Activated CD4-positive, alpha-beta T cell treated with anti-CD3 and anti-CD28 coated beads for 48 hours (primary cell): ENCODE data around the gene BATF2.
A peak's percentile ranks its signal among the peaks of the same experiment; 100 is the strongest.
"Not testable (repeated sequence)": the region's sequence is repeated elsewhere in the genome, so short reads cannot be mapped to it uniquely, and the experiment has no call there.

ENCODE experiments used
- DNase-seq: peaks from one replicate; pipeline ENCODE4 v3.0.0-alpha.2; 2020

BATF2 gene

DNA sequence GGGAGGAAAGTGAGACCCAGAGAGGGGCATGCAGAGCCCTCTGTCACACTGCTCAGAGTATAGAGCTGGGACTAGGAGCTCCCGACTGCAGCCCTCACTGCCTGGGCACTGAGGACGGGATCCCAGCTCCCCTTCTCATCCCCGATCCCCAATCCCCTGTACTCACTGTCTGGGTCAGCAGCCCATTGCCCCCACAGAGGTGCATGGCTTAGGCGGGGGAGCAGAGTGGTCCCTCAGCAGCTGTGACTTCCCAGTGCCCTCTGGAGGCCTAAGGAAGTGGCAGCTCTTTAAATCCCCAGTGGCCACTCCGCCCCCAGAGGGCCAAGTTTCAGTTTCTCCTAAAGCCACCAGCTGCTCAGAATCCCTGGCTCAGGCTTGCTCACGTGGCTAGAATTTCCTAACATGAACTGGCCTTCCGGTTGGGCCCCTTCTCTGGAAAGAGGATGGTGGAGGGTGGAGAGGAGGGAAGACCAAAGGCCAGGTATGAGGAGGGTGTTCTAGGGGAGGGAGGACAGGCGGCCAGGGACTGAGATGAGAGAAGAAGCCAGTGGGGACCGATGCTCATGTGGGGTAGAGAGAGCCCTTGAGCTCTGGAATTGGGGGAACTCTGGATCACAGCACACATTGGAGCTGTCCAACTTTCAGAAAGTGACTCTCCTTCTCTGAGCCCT is at the start of gene BATF2:
TSS of gene BATF2 (minus strand) at position 262 of the 671 bp plus-strand sequence. CDS start at position 205, 57 bp downstream.
- DNase-seq = no peak

DNA sequence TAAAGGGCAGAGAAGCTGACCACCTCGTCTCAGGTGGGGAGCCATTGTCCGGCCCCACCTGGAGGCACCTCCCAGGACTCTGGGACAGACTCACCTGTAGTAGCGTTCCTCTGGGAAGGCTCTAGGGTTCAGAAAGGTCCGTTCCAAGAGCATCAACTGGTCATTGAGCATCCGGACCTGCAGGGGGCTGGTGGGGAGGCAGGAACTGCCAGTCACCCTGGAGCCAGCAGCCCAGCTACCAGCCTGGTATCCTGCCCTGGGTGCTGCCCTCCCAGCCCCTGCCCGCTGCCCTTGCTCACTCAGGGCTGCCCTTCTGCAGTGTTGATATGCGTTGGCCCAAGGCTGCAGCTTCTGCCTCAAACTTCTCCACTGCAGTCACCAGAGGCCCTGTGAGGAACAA is 49.0 kb upstream of the BATF2 start:
- DNase-seq = no peak

DNA sequence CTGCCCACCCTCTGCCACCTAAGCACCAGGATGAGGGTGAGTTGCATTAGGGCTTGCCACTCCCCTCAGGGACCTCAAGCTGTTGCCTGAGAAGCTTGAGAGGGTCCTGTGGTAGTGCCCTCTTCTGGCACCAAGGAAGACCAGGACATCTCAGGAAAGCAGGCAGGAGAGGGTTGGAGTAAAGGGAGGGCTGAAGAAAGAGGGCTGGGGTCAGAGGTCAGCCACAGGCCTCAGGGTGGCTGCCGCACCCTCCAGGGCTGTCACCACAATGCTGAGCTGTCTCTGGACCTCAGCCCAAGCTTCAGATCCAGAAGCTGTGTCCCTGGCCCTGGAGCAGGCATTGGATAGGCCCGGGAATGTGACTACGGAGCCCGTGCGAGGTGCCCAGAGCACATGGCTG is 48.3 kb upstream of the BATF2 start:
- DNase-seq = no peak

DNA sequence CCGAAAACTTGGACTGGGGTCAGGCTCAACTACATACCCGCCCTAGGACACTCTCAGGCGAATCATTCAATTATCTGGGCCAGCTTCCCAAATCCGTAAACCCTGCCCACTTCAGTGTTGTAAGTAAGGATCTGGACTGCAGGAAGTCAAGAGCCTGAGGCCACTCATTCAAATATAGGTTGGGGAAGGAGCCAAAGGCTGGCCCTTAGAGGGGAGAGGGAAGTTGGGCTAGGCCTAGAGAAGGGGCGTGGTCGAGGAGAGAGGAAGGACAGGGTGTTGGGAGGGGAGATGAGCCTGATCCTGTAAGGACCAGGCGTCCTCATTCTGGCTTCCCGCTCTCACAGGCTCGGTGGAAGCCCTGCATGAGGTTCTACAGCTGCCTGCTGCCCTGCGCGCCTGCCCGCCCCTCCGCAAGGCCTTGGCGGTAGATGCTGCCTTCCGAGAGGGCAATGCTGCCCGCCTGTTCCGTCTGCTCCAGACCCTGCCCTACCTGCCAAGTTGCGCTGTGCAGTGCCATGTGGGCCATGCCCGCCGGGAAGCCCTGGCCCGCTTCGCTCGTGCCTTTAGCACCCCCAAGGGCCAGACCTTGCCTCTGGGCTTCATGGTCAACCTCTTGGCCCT is 47.2 kb upstream of the BATF2 start:
- no peak for DNase-seq

DNA sequence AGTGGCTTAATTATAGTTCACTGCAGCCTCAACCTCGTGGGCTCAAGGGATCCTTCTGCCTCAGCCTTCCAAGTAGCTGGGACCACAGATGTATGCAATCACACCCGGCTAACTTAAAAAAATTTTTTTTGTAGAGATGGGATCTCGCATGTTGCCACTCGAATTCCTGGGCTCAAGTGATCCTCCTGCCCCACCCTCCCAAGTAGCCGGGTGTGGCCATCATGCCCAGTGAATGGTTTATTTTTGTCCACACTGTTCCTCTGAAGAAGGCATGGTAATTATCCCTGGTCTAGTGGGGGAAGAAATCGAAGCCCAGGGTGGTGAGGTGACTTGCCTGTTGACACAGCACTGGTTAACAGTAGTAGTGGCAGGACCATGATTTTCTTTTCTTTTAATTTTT is 46.1 kb upstream of the BATF2 start:
- DNase-seq = no peak

- DNase-seq = peak; percentile 93
These were observed 44.3 kb upstream of the BATF2 start, which contains the start of gene SAC3D1 for GRCh38 chr11:65040847-65041622. SAC3D1 (plus strand) TSS chr11:65041210; CDS start chr11:65041293, 83 bp downstream.

DNA sequence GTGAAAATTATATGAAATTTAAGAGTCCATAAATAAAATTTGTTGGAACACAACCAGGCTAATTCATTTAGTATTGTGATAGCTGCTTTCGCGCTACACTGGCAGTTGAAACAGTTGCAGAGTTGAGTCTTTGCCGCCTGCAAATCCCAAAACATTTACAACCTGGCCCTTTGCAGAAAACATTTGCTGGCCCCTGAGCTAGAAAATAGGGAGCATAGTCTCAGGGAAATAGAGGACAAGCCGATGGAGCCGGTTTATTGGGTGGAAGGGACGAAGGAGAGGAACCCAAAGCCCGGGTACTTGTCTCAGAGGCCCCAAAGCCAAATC is 43.7 kb upstream of the BATF2 start:
- DNase-seq = no peak

- DNase-seq = no peak
These were observed 40.2 kb upstream of the BATF2 start for GRCh38 chr11:65036931-65037330.

GRCh38 chr11:65035579-65035978 is 38.8 kb upstream of the BATF2 start:
- no peak for DNase-seq

GRCh38 chr11:65034423-65034822 is 37.7 kb upstream of the BATF2 start:
- DNase-seq = no peak

DNA sequence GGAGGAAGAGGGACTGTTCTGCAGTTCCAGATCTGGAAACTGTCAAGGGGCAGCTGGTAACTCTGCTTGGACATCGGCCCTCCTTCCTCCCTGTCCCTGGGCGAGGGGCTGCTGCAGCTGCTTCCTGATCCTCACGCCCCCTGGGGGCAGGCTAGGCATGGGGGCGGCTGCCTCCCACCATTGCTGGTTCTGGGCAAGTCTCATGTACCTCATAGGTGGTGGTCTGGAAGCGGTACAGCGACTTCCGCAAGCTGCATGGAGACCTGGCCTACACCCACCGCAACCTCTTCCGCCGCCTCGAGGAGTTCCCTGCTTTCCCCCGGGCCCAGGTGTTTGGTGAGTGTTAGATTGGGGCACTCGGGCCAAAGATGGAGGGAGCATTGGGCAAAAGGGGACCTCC is 35.4 kb upstream of the BATF2 start:
- DNase-seq = no peak

- peak; percentile 94 for DNase-seq
These were observed 30.7 kb upstream of the BATF2 start, which contains the start of gene SNX15 for GRCh38 chr11:65027213-65028067. SNX15 (plus strand) TSS chr11:65027439; CDS start chr11:65027538, 99 bp downstream.

GRCh38 chr11:65026810-65027209 is 30.0 kb upstream of the BATF2 start:
- no peak for DNase-seq

DNA sequence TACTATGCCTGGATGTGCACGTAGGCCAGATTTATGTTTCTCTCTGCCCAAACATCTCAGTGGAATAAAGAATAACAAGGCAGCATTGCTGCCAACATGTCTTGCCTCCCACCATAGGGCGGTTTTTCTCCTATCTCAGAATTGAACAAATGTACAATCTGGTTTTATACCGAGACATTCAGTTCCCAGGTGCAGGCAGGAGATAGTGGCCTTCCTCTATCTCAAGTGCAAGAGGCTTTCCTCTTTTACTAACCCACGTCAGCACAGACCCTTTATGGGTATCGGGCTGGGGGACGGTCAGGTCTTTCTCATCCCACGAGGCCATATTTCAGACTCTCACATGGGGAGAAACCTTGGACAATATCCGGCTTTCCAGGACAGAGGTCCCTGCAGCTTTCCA is 26.7 kb upstream of the BATF2 start:
- not testable (repeated sequence) for DNase-seq

DNA sequence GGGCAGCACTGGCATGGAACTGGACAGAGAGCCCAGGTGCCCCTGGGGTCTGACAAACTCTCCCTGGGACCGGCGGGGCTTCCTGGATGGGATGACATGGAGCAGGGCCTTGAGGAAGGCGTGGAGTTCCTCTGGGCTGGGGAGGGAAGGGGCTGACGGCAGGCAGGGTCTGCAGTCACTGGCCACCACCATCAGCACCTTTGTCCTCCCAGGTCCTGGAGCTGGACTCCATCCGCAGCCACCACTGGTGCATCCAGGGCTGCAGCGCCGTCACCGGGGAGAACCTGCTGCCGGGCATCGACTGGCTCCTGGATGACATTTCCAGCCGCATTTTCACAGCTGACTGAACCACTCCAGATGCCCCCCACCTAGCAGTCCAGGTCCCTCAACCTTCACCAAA is 24.7 kb upstream of the BATF2 start:
- no peak for DNase-seq

DNA sequence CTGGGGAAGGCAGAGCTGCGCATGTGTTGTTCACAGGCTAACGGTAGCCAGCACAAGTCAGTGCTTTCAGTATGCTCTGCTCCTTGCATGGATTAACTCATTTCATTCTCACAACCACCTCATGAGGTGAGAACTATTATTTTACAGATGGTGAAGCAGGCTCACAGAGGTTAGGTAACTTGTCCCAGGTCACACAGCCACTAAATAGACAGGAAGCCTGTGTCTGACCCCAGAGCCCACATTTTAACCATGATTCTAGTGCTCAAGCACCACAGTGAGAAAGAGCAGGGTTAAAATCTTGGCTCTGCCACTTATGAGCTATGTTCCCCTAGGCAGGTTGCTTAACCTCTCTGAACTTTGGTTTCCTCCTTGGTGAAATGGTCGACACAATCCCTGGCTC is 24.2 kb upstream of the BATF2 start:
- no peak for DNase-seq

DNA sequence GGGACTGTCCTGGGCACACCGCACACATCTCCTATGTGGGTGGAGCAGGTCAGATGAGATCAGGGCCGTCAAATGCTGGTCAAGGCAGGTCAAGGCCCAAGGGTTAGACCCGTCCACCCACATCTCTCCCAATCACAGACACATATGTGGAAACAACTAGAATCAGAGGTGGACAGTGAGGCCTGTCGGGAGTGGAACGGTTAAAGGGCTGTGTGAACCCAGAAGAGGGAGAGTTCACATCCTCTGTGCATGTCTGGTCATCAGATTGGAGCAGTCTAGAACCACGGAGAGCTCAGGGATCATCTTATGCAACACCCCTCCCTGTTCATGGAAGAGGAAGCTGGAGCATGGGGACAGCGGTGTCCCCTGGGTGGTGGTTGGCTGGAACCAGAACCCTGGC is 23.1 kb upstream of the BATF2 start:
- no peak for DNase-seq

- no peak for DNase-seq
These were observed 21.2 kb upstream of the BATF2 start for GRCh38 chr11:65017937-65018336.

- no peak for DNase-seq
These were observed 19.9 kb upstream of the BATF2 start for GRCh38 chr11:65016705-65017104.

DNA sequence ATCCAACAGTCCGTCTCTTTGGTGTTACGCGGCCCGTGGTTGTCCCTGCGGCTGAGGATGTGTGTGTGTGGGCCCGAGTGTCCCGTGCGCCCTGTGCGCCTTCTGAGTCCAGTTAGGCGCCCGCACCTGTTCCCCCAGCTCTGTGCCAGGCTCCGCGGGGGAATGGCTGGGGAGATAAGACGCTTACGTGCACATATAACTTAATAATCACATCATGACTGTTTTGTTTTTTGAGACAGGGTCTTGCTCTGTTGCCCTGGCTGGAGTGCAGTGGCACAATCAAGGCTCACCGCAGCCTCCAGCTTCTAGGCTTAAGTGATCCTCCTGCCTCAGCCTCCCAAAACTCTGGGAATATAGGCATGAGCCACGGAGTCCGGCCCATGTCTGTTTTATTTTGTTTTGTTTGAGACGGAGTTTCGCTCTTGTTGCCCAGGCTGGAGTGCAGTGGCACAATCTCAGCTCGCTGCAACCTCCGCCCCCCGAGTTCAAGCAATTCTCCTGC is 18.0 kb upstream of the BATF2 start:
- DNase-seq = no peak

DNA sequence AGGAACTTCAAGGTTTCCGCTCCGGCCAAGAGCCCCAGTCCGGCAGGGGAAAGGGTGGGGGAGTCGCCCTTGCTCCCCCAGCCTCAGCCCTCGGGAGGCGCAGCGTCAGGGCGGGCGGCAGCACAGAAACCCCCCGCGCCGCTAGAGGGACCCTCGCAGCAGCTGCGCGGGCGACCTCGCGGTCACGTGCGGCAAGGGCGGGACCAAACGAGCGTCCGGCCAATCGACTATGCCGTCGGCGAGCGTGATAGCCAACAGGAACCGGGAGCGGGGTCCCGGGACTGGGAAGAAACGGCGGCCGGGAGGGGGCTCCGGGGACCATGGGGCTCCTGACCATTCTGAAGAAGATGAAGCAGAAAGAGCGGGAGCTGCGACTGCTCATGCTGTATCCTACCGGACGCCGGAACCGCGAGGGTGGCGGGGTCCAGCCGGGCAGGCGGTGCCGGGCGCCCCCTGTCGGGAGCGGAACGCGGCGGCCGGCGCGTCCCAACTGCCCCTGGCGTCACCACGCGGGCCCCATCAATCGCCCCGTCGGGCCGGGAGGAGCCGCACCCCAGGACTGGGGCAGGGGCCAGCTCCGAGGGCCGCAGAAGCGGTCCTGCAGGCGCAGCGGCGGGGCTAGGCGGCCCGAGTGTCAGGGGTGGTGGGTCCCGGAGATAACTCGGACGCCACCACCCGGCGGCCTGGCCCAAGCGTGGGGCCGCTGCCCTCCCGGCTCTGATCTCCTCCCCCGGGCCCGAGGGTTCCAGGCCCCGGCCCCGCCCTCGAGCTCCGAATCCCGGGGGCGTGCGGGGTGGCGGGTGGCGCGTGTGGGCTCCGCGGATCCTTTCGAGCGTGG is 17.3 kb upstream of the BATF2 start, which contains the start of gene ARL2:
TSS of gene ARL2 (plus strand) at position 273 of the 838 bp plus-strand sequence. CDS start at position 321, 48 bp downstream.
- peak; percentile 89 for DNase-seq
